WTC11 (cell line): ENCODE data around the gene INO80. TPM values are rescaled to one million over a fixed set of nuclear protein-coding genes. Genes with fewer than 3 reads are reported as not detected.

ENCODE experiments used
- ATAC-seq: fragments of 200-7000 bp; cut with Tn5 transposase; 2 replicates; pipeline ENCODE4 v1.10.0; 2021; ENCODE audit warnings: mild to moderate bottlenecking, moderate library complexity
- CTCF ChIA-PET: fragments of 300-600 bp; sonication (Branson Sonifier 250); formaldehyde crosslinking; loops from one replicate; lab custom pipeline; 2021; ENCODE audit warnings: antibody characterized with exemption; lab: Charles Lee
- POLR2A ChIA-PET: fragments of 350-600 bp; sonication (Branson Sonifier 250); formaldehyde crosslinking; loops from one replicate; lab custom pipeline; 2021; ENCODE audit warnings: antibody characterized with exemption; lab: Charles Lee
- DNase-seq: peaks from one replicate; pipeline ENCODE4 v3.0.0; 2021; ENCODE audit warnings: low spot score
- H3K27ac Mint-ChIP-seq: 2 replicates; pipeline ENCODE4 v1.8.0; 2021; ENCODE audit warnings: mixed read lengths
- H3K27me3 Mint-ChIP-seq: 2 replicates; pipeline ENCODE4 v1.8.0; 2021; ENCODE audit warnings: low read depth, mild to moderate bottlenecking, moderate library complexity, mixed read lengths
- H3K36me3 Mint-ChIP-seq: 2 replicates; pipeline ENCODE4 v1.8.0; 2021; ENCODE audit warnings: mixed read lengths
- H3K4me1 Mint-ChIP-seq: 2 replicates; pipeline ENCODE4 v1.8.0; 2022; ENCODE audit warnings: mixed read lengths
- H3K4me3 Mint-ChIP-seq: 2 replicates; pipeline ENCODE4 v1.8.0; 2021; ENCODE audit warnings: mild to moderate bottlenecking, moderate library complexity, mixed read lengths
- H3K9me3 Mint-ChIP-seq: 2 replicates; pipeline ENCODE4 v1.8.0; 2021; ENCODE audit warnings: mixed read lengths
- AR ChIP-seq: fragments of 250-450 bp; sonication (Bioruptor Pico); IDR thresholded peaks from 2 replicates; pipeline ENCODE4 v1.9.0; 2021; ENCODE audit warnings: mild to moderate bottlenecking
- CREM ChIP-seq: sonication (generic); formaldehyde crosslinking; IDR thresholded peaks from 2 replicates; pipeline ENCODE4 v1.8.1; 2022; ENCODE audit warnings: mild to moderate bottlenecking, missing genetic modification reagents, moderate library complexity
- ELF4 ChIP-seq: sonication (generic); formaldehyde crosslinking; IDR thresholded peaks from 2 replicates; pipeline ENCODE4 v1.8.1; 2022; ENCODE audit warnings: low read depth, mild to moderate bottlenecking, moderate library complexity, missing genetic modification reagents
- ERG ChIP-seq: fragments of 250-450 bp; sonication (Bioruptor Pico); IDR thresholded peaks from 2 replicates; pipeline ENCODE4 v1.8.0; 2021; ENCODE audit warnings: mild to moderate bottlenecking
- FOXJ3 ChIP-seq: sonication (generic); formaldehyde crosslinking; IDR thresholded peaks from 2 replicates; pipeline ENCODE4 v1.9.0; 2021; ENCODE audit warnings: missing genetic modification reagents, mild to moderate bottlenecking, borderline replicate concordance
- GABPB1 ChIP-seq: sonication (generic); formaldehyde crosslinking; IDR thresholded peaks from 2 replicates; pipeline ENCODE4 v1.8.1; 2023; ENCODE audit warnings: mild to moderate bottlenecking, missing genetic modification reagents
- GTF2I ChIP-seq: fragments of 250-450 bp; sonication (Bioruptor Pico); conservative IDR thresholded peaks from 2 replicates; pipeline ENCODE4 v1.4.0; 2021; ENCODE audit warnings: mild to moderate bottlenecking
- JAZF1 ChIP-seq: fragments of 250-450 bp; sonication (Bioruptor Pico); IDR thresholded peaks from 2 replicates; pipeline ENCODE4 v1.9.0; 2021; ENCODE audit warnings: moderate library complexity, mild to moderate bottlenecking, inconsistent platforms
- MXD4 ChIP-seq: fragments of 250-450 bp; sonication (Bioruptor Pico); IDR thresholded peaks from 2 replicates; pipeline ENCODE4 v1.8.0; 2021; ENCODE audit warnings: mild to moderate bottlenecking, moderate library complexity, borderline replicate concordance
- NFATC4 ChIP-seq: fragments of 250-450 bp; sonication (Bioruptor Pico); IDR thresholded peaks from 2 replicates; pipeline ENCODE4 v1.9.0; 2021; ENCODE audit warnings: mild to moderate bottlenecking
- NFE2L1 ChIP-seq: sonication (generic); formaldehyde crosslinking; IDR thresholded peaks from 2 replicates; pipeline ENCODE4 v1.8.1; 2023; ENCODE audit warnings: missing genetic modification reagents
- NR2C2 ChIP-seq: sonication (generic); formaldehyde crosslinking; IDR thresholded peaks from 2 replicates; pipeline ENCODE4 v1.8.0; 2022; ENCODE audit warnings: mild to moderate bottlenecking, missing genetic modification reagents
- PREB ChIP-seq: sonication (generic); formaldehyde crosslinking; IDR thresholded peaks from 2 replicates; pipeline ENCODE4 v1.8.1; 2022; ENCODE audit warnings: mild to moderate bottlenecking, missing genetic modification reagents, moderate library complexity, borderline replicate concordance
- USF1 ChIP-seq: sonication (generic); formaldehyde crosslinking; IDR thresholded peaks from 2 replicates; pipeline ENCODE4 v1.8.0; 2022; ENCODE audit warnings: mild to moderate bottlenecking, missing genetic modification reagents
- USF2 ChIP-seq: sonication (generic); formaldehyde crosslinking; IDR thresholded peaks from 2 replicates; pipeline ENCODE4 v1.8.1; 2023; ENCODE audit warnings: mild to moderate bottlenecking, missing genetic modification reagents, moderate library complexity
- ZNF121 ChIP-seq: sonication (generic); formaldehyde crosslinking; IDR thresholded peaks from 2 replicates; pipeline ENCODE4 v1.8.0; 2023; ENCODE audit warnings: missing genetic modification reagents
- ZNF138 ChIP-seq: sonication (generic); formaldehyde crosslinking; conservative IDR thresholded peaks from 2 replicates; pipeline ENCODE4 v1.8.1; 2022; ENCODE audit warnings: mild to moderate bottlenecking, moderate library complexity, missing genetic modification reagents
- ZNF219 ChIP-seq: sonication (generic); formaldehyde crosslinking; IDR thresholded peaks from 2 replicates; pipeline ENCODE4 v1.8.0; 2023; ENCODE audit warnings: missing genetic modification reagents, mild to moderate bottlenecking, borderline replicate concordance
- ZNF416 ChIP-seq: fragments of 250-450 bp; sonication (Bioruptor Pico); IDR thresholded peaks from 2 replicates; pipeline ENCODE4 v1.9.0; 2021; ENCODE audit warnings: mild to moderate bottlenecking, inconsistent platforms
- ZNF425 ChIP-seq: fragments of 250-450 bp; sonication (Bioruptor Pico); conservative IDR thresholded peaks from 2 replicates; pipeline ENCODE4 v1.9.0; 2021; ENCODE audit warnings: mild to moderate bottlenecking
- ZNF512 ChIP-seq: sonication (generic); formaldehyde crosslinking; IDR thresholded peaks from 2 replicates; pipeline ENCODE4 v1.8.1; 2022; ENCODE audit warnings: missing genetic modification reagents, borderline replicate concordance
- ZSCAN18 ChIP-seq: fragments of 250-450 bp; sonication (Bioruptor Pico); IDR thresholded peaks from 2 replicates; pipeline ENCODE4 v2.1.2; 2022; ENCODE audit warnings: mild to moderate bottlenecking, moderate library complexity
- total RNA-seq: library from RNA; stranded (reverse); gene quantifications from 3 replicates; pipeline ENCODE4 v1.2.3, GENCODE V29; 2021

The INO80 gene
- total RNA-seq, 1 experiment from 2014 or later: 20.6 TPM

- TF ChIP-seq MXD4 (CRISPR knock-in tag) (no peak), ZNF219 (CRISPR knock-in tag) (no peak), FOXJ3 (no peak), PREB (CRISPR knock-in tag) (no peak), NR2C2 (no peak), JAZF1 (no peak), NFATC4 (CRISPR knock-in tag) (no peak), GABPB1 (no peak), GTF2I (CRISPR knock-in tag) (no peak), ZNF512 (CRISPR knock-in tag) (no peak), NFE2L1 (CRISPR knock-in tag) (no peak), USF1 (no peak), ZNF416 (CRISPR knock-in tag) (no peak)
- CTCF ChIA-PET: no interaction called here
- no peaks in the 10 kb centered on the region for H3K36me3 Mint-ChIP-seq
- H3K4me3 Mint-ChIP-seq: no peak overlapping the region
- no peak overlapping the region for H3K27ac Mint-ChIP-seq
- H3K27me3 Mint-ChIP-seq: peaks cover 31% of the 10 kb centered on the region
- H3K4me1 Mint-ChIP-seq: peaks cover 26% of the 10 kb centered on the region
- POLR2A ChIA-PET: interaction anchor here (5.0 kb wide), 1 partner anchor 9 kb away, joined by 80 read pairs; the partner anchor contains the start of gene CHAC1
- ATAC-seq: no peak
- no peaks in the 10 kb centered on the region for H3K9me3 Mint-ChIP-seq
- no peak for DNase-seq
Observed at GRCh38 chr15:40944510-40945296, 171.4 kb downstream of the INO80 start.

GRCh38 chr15:40943764-40944365 is 172.2 kb downstream of the INO80 start:
- CTCF ChIA-PET: interaction anchor here (3.4 to 4.8 kb wide), 2 partner anchors 10 to 19 kb away, joined by 55 to 99 read pairs; partner anchors contain the start of gene CHAC1
- Mint-ChIP-seq H3K27ac (no peak overlapping the region), H3K27me3 (peaks cover 36% of the 10 kb centered on the region), H3K4me1 (peaks cover 21% of the 10 kb centered on the region), H3K9me3 (no peaks in the 10 kb centered on the region), H3K36me3 (no peaks in the 10 kb centered on the region), H3K4me3 (no peak overlapping the region)
- POLR2A ChIA-PET: interaction anchor here (5.0 kb wide), 1 partner anchor 9 kb away, joined by 80 read pairs; the partner anchor contains the start of gene CHAC1
- ATAC-seq (no peak), DNase-seq (no peak)
- TF ChIP-seq ZNF121 (CRISPR knock-in tag) (no peak), ERG (CRISPR knock-in tag) (no peak), ELF4 (CRISPR knock-in tag) (no peak), ZNF138 (CRISPR knock-in tag) (no peak), USF2 (no peak), ZNF219 (CRISPR knock-in tag) (no peak), ZSCAN18 (CRISPR knock-in tag) (no peak), AR (CRISPR knock-in tag) (no peak), NFE2L1 (CRISPR knock-in tag) (no peak), CREM (CRISPR knock-in tag) (no peak), ZNF425 (CRISPR knock-in tag) (no peak)
